ENCODE measurements around the gene ISLR2. TPM values are rescaled to one million over a fixed set of nuclear protein-coding genes. Genes with fewer than 3 reads are reported as not detected.

ISLR2 gene
- total and polyA plus RNA-seq, 12 donors: 0.13 to 2.6 (median 0.48) TPM; not detected in 1

DNA sequence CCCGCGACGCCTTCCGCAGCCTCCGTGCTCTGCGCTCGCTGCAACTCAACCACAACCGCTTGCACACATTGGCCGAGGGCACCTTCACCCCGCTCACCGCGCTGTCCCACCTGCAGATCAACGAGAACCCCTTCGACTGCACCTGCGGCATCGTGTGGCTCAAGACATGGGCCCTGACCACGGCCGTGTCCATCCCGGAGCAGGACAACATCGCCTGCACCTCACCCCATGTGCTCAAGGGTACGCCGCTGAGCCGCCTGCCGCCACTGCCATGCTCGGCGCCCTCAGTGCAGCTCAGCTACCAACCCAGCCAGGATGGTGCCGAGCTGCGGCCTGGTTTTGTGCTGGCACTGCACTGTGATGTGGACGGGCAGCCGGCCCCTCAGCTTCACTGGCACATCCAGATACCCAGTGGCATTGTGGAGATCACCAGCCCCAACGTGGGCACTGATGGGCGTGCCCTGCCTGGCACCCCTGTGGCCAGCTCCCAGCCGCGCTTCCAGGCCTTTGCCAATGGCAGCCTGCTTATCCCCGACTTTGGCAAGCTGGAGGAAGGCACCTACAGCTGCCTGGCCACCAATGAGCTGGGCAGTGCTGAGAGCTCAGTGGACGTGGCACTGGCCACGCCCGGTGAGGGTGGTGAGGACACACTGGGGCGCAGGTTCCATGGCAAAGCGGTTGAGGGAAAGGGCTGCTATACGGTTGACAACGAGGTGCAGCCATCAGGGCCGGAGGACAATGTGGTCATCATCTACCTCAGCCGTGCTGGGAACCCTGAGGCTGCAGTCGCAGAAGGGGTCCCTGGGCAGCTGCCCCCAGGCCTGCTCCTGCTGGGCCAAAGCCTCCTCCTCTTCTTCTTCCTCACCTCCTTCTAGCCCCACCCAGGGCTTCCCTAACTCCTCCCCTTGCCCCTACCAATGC, 45.1 kb downstream of the ISLR2 start:
- no peaks in the 10 kb centered on the region for H3K27me3 ChIP-seq
- H3K4me1 ChIP-seq (replicated peaks in 1 of 2): peaks cover 15 to 29% of the 10 kb centered on the region in 2 donors
- H3K27ac ChIP-seq: no peak overlapping the region
- no peak for TF ChIP-seq CTCF (IDR thresholded peaks at IDR 0.05)
- no peak for TF ChIP-seq POLR2A (IDR thresholded peaks at IDR 0.05)
- H3K36me3 ChIP-seq (replicated peaks in 1 of 2): no peaks in the 10 kb centered on the region
- intact Hi-C loops (cut with DNase I): no loop called here
- H3K9me3 ChIP-seq (replicated peaks in 1 of 3): no peaks in the 10 kb centered on the region
- DNase-seq: peak in 3 of 7 donors; percentile 10 to 46 (median 13)
- WGBS, 4 donors: 86 to 96% (median 91%) methylated on average over 26 to 45 of the region's 45 CpGs
- no peak overlapping the region for H3K4me3 ChIP-seq

DNA sequence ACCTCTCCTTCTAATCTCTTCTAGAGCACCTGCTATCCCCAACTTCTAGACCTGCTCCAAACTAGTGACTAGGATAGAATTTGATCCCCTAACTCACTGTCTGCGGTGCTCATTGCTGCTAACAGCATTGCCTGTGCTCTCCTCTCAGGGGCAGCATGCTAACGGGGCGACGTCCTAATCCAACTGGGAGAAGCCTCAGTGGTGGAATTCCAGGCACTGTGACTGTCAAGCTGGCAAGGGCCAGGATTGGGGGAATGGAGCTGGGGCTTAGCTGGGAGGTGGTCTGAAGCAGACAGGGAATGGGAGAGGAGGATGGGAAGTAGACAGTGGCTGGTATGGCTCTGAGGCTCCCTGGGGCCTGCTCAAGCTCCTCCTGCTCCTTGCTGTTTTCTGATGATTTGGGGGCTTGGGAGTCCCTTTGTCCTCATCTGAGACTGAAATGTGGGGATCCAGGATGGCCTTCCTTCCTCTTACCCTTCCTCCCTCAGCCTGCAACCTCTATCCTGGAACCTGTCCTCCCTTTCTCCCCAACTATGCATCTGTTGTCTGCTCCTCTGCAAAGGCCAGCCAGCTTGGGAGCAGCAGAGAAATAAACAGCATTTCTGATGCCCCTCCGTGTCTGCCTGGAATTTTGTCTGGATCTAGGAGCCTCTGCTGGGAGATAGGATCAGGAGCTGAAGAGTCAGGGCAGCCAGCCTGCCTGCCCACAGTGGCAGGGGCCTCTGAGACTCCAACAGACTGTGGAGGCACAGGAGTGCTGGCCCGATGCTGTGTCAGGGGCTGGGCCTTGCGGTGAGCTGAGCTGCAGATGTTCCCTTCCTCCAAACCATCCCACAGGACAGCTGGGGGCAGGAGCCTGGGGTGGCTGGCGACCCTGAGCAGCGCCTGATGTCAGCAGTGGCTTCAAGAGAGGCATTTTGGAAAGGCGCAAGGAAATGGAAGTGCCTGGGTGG, 46.2 kb downstream of the ISLR2 start:
- WGBS, 4 donors: 79 to 87% (median 83%) methylated on average over 9 to 10 of the region's 10 CpGs
- no peak overlapping the region for H3K27ac ChIP-seq
- peaks cover 15 to 30% of the 10 kb centered on the region in 2 donors for H3K4me1 ChIP-seq (replicated peaks in 1 of 2)
- no peaks in the 10 kb centered on the region for H3K9me3 ChIP-seq (replicated peaks in 1 of 3)
- TF ChIP-seq CTCF (IDR thresholded peaks at IDR 0.05): no peak
- no peak for TF ChIP-seq POLR2A (IDR thresholded peaks at IDR 0.05)
- H3K27me3 ChIP-seq: no peaks in the 10 kb centered on the region
- DNase-seq: peak in 3 of 7 donors; percentile 6 to 39 (median 10)
- H3K4me3 ChIP-seq: no peak overlapping the region
- intact Hi-C loops (cut with DNase I): no loop called here
- H3K36me3 ChIP-seq (replicated peaks in 1 of 2): no peaks in the 10 kb centered on the region

DNA sequence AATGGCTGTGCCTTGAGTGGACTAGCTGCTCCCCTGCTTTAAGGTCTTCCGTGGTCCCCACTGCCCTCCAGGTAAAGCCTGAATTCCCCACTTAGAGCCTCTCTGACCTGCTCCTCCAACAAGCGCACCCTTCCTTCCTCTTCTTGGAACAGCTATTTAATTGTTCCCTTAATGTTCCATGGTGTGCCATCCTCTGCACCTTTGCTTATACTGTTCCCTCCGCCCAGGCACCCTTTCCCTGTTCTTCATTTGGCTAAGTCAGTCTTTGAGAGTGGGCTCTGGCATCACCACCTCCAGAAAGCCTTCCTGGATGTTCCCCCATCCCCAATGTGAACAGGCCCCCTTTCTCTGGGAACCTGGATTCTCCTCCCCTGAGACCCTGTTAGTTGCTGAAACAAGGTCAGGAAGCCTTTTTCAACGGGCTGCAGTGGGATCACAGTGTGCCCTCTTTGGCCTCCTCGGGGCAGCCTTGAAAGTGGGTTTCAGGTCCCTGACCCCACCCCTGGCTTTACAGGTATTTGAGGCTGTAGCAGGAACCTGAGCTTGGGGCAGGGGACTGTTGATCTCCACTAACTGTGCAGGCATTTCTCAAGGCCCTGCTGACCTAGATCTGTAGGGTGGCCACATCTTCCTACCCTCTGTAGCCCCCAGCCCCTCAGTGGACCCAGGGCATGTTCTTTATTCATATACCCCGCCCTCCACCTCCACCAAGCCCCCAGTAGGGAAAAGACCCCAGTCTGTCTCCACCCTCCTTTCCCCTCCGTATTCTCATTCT, 48.1 kb downstream of the ISLR2 start:
- Histone ChIP-seq H3K9me3 (replicated peaks in 1 of 3) (no peaks in the 10 kb centered on the region), H3K27ac (peak overlapping the region in 2 of 5 donors; percentile 63 to 83), H3K27me3 (no peaks in the 10 kb centered on the region), H3K36me3 (replicated peaks in 1 of 2) (no peaks in the 10 kb centered on the region), H3K4me3 (no peak overlapping the region), H3K4me1 (replicated peaks in 1 of 2) (peaks cover 12 to 30% of the 10 kb centered on the region in 2 donors)
- DNase-seq: peak in 1 of 7 donors; percentile 4
- TF ChIP-seq POLR2A (IDR thresholded peaks at IDR 0.05) (no peak), CTCF (IDR thresholded peaks at IDR 0.05) (no peak)
- WGBS, 4 donors: 76 to 93% (median 81%) methylated on average over 5 to 7 of the region's 7 CpGs
- intact Hi-C loops (cut with DNase I): no loop called here
